ENCODE data around the gene TSPAN15.
"Not testable (repeated sequence)": the region's sequence is repeated elsewhere in the genome, so short reads cannot be mapped to it uniquely, and the experiment has no call there.

The TSPAN15 gene

DNA sequence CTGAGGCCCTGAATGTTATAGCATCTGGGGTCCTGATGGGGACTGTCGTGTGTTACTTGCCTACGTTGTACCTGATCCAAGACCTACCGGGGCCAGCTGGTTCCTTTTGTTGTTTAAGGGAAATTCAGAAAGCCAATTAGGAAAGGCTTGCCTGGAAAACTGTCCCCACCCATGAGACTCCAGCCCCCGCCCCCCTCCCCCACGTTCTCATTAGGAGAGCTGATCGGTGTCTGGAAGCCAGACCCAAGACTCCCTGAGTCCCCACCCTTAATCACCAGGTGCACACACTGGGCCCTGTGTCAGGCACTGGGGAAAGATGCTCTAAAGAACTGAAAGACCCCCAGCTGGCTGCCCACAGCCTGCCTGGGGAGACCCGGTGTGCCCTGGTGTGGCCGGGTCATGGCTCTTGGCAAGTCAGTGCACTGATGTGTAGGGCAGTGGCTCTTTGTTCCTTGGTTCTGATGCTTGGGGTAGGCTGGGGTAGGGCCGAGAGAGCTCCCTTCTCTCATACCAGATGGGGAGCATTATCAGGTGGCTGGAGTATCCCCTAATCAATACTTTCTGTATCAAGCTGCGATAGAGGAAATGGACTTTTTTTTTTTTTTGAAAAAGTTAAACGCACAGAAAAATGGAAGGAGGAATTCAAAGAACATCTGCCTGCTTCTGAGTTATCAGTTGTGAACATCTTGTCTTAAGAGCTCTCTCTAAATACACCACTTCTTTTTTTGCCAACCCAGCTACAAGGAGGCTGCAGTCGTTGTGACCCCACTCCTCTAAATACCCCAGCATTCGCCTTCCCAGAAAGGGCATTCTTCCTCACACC lies 16.9 kb downstream of the TSPAN15 start:
- no peak for DNase-seq

- no peak for DNase-seq
Measured at GRCh38 chr10:69468751-69469089, 17.5 kb downstream of the TSPAN15 start.

DNA sequence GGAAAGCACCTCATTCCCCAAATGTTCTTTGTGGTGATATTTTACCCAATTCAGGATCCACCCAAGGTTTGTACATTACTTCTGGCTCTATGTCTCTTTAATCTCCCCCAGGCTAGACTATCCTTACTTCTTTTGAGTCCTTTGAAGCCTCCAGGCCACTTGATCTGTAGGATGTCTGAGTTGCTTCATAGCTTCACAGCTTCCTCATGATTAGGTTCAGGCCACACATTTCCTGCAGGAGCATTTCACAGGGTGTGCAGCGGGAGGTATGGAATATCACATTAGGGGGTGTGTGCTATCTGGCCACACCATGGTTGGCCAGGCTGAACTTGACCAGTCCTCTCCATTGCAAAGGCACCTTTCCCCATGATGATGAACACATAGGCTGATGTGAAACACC lies 18.7 kb downstream of the TSPAN15 start:
- DNase-seq = no peak

DNA sequence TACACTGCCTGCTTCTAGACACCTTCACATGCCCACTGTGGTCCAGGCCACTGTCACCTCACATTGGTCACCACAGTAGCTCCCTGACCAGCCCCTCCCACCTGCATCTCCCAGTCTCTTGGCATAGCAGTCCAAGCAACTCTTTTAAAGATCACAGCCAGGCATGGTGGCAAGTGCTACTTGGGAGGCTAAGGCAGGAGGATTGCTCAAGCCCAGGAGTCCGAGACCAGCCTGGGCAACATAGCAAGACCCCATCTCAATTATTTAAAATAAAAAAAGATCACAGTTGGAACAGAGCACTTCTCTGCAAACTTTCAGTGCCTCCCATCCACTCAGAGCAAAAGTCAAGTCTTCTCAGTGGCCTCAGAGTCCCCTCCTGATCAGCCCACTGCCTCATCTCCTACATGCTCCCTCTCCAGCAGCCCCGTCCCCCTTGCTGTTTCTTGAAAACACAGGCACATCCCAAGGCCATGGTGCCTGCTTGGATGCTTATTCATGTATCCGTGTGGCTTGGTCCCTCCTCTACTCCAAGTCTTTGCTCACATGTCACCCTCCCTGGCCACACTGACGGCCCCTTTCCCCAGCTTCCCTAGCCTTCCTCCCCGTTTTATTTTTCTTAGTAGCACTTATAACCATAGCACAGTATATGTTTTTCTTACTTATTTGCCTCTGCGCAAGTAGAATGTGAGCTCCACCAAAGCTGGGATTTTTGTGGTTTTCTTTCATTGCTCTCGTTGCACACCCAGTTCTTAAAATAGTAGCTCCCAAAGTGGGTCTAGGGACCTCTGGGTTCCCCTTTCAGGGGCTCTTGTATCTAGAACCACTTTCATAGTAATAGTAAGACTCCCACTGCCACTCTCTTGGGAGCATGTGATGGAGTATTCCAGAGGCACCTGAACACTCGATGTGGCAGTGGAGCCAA lies 19.5 kb downstream of the TSPAN15 start:
- no peak for DNase-seq

DNA sequence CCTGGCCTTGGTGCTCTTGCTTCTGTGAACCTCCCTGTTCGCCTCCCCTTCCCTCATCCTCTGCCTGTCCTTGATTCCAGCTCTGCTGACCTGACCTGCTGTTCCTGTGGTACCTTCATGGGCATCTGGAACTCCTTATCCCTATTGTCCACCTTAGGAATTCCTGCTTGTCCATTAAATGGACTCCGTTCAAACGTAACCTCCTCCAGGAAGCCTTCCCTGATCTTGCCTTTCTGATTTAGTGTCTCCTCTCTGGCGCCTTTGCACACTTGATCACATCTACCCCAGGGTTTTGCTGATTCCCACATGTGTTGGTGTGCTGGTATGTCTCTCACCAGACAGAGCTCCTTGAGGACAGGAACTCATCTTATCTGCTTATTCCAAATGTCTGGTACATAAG lies 20.9 kb downstream of the TSPAN15 start:
- DNase-seq = no peak

DNA sequence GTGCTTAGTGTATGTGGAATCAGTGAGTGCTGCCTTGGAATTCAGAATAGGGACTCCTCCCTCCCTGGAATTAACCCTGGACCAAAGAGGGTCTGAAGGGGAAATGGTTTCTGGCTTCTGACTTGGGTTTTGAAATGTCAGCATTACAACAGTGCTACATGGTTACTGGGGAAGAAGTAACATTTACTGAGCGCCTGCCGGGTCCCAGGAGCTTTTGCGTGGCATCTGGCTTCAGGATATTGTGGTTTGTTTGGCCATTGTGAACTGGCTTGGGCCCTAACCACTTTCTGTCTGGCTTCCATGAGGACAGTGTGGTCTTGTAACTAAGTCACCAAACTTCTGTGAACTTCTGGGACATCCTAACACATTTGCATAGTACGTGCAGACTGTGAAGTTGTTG lies 21.3 kb downstream of the TSPAN15 start:
- no peak for DNase-seq

- DNase-seq = no peak
Measured at GRCh38 chr10:69473304-69473990, 22.2 kb downstream of the TSPAN15 start.

- DNase-seq = peak; percentile 88
Measured at GRCh38 chr10:69474742-69475432, 23.6 kb downstream of the TSPAN15 start.

DNA sequence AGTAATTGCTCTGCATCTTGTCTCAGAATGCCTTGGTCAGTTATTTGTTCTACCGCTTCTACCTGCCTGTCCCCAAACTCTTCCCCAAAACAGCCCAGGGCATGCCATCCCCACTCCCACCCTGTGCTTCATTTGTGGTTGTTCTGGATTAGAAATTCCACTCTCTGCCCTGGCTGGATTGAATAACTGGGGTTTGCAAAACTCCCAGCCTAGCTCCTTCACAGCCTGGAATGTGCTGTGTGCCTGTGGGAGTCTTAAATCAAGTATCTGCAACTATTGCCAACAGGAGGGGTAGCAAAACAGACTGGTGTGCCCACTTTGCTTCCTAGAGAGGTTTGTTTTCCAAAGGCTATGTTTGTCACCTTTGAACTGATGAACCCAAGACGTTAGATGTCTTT lies 24.2 kb downstream of the TSPAN15 start:
- DNase-seq = no peak

DNA sequence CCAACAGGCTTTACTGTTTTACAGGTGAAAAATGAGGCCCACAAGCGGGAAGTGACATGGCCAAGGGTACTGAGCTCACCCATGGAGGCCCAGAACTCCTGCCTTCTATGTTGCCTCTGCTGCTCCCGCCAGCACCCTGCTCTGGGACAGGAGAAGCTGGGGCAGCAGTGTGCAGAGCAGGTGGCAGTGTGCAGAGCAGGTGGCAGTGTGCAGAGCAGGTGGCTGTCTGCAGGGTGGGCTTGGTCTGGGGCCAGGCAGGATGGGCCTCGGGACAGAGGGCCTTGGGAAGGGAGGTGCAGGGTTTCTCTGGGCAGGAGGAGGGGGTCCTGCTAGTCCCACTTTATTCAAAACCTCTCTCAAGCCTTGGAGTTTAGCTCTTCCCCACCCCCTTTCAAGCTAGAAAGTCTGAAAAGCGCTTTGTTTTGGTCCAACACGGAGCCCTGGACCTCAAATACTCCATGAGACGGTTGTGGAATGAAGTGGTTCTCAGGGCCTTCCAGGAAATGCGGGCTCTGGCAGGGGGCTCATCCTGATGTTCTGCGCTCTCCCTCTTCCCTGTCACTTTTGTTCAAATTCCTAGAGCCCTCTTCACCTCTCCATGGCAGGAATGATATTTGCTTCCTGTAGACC lies 26.8 kb downstream of the TSPAN15 start:
- no peak for DNase-seq

GRCh38 chr10:69479240-69480067 lies 28.2 kb downstream of the TSPAN15 start:
- no peak for DNase-seq

DNA sequence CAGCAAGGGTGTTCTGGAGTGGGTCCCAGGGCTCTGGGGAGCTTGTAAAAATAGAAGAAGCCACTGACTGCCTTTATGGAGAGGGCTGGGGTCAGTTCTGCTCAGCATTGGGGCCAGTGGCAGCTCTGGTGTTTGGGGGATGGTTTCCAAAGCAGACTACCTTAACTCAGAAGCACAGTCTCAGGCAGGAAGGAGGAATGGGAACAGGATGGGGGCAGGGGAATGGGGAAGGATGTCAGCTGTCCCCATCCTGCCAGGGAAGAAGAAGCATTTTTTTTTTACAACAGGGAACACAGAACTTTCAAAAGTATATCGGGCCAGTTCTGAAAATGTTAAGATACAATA lies 28.8 kb downstream of the TSPAN15 start:
- no peak for DNase-seq

DNA sequence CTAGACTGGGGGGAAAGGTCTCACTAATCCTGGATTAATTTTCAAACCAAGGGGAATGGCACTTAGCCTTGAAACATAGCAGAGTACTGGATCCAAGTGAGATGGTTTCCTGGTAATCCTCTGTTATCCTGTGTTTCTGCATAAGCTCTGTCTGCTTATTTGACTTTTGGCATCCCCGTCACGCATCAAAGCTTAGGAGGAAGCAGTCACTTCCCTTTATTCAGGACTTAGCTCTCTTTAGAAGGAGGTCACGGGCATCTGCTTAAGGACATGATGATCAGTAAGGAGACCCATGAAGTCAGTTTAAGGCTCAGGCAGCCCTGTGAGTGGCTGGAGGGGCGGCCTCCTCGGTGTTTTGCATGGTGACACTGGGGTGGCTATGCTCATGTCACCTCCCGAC lies 30.0 kb downstream of the TSPAN15 start:
- DNase-seq = no peak

DNA sequence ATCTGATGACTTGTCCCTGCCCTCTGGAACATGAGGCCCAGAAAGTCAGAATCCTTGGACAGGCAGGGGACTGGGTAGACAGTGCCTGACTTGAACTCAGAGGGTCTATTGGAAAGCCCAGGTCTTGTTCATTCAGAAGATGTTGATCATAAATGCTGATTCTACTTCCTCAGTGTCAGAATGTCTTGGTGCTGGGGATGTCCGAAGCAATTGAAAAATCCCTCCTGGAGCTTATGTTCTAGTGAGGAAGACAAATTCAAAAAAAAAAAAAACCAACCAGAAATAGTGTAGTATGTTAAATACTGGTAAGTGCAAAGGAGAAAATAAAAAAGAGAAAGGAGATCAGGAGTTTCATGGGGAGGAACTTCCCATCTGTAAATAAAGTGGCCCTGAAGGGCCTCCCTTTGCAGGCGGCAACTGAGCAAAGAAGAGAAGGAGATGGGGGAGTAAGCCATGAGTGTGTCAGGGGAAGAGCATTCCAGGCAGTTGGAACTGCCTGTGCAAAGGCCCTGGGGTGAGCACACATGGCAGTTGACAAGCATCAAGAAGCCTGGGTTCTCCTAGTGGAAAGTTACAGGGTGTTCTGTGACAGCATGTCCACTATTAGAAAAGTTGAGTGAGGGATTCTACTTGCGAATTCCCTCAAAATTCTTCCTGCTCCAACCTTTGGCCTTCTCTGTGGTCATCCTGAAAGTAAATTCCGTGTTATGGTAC lies 30.7 kb downstream of the TSPAN15 start:
- DNase-seq = no peak

GRCh38 chr10:69483963-69484362 lies 32.7 kb downstream of the TSPAN15 start:
- no peak for DNase-seq

- DNase-seq = no peak
Measured at GRCh38 chr10:69484736-69485135, 33.5 kb downstream of the TSPAN15 start.

GRCh38 chr10:69486922-69487730 lies 35.9 kb downstream of the TSPAN15 start:
- no peak for DNase-seq

DNA sequence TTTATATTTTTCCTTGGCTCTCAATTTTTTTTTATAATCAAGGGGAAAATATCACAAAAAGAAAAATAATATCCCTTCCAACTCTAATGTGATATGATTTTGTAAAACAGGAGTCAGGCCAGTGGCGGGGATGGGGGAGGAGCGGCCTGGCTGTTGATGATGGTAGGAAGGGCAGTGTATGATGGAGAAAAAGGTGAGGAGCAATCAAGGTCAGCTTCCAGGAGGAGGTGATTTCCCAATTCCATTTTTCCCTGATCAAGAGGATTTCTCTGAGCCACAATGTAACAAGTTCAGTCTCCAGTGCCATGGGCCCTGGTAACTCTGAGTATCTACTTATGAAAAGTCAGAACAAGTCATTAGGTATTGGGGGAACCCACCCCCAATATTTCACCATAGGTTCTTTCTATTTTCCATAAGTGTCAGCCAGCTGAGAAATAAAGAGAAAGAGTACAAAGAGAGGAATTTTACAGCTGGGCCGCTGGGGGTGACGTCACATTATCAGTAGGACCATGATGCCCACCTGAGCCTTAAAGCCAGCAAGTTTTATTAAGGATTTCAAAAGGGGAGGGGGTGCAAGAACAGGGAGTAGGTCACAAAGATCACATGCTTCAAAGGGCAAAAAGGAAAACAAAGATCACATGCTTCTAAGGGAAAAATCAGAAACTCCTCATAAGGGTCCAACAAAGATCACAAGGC lies 37.0 kb downstream of the TSPAN15 start:
- not testable (repeated sequence) for DNase-seq

- not testable (repeated sequence) for DNase-seq
Measured at GRCh38 chr10:69488856-69489255, 37.6 kb downstream of the TSPAN15 start.

All from islet precursor cell (in vitro differentiated cells).